ENCODE results near the gene LIN52.

- no peak for TF ChIP-seq CTCF (conservative IDR thresholded peaks at IDR 0.05)
- TF ChIP-seq ZFX (IDR thresholded peaks at IDR 0.05): no peak
Observed at GRCh38 chr14:74048281-74048680, 36.5 kb upstream of the LIN52 start.

All from C4-2B (cell line).